Activated CD8-positive, alpha-beta memory T cell treated with anti-CD3 and anti-CD28 coated beads for 4 hours (primary cell): ENCODE measurements around the gene TGFA.

Experiments
- DNase-seq, 2 donors: peaks; one replicate each; pipeline ENCODE4 v3.0.0-alpha.2; 2020; ENCODE audit warnings: low read depth in 2 of 2

The TGFA gene

DNA sequence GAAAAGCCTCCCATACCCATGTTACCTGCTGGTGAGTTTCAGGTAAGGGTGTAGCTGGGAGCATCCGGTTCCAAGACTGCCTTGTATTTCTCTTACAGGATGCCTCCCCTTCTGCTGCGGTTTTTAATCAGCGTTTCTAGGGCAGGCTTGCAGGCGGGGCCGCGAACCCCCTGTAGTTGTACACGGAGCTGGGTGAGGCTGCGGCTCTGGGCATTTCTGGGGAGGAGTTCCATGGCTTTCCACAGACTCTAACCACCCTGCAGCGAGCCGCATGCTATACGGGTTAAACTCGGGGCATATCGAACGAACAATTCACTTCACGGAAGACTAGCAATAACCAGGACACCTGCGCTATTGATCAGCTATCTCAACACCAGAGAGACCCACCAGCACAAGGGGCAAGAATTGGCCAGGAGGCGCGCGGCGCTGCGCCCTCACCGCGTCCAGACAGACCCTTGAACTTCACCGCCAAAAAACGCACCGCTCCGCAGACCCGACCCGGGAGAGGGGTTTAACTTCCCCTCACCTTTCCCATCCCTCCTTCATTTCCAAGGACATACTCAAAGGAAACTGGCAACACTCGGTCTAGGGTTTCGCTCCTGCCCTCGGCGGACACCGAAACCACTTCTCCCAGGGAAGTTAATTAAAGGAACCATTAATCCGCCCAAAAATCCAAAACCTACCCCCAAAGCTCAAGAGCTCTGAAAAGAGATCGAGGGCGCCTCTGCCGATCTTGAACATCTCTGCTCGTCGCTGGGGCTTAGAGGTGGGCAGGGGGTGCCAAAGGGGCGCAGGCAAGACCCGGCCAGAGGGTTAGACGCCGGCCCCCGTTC is 909 bp downstream of the TGFA start:
- no peak for DNase-seq

DNA sequence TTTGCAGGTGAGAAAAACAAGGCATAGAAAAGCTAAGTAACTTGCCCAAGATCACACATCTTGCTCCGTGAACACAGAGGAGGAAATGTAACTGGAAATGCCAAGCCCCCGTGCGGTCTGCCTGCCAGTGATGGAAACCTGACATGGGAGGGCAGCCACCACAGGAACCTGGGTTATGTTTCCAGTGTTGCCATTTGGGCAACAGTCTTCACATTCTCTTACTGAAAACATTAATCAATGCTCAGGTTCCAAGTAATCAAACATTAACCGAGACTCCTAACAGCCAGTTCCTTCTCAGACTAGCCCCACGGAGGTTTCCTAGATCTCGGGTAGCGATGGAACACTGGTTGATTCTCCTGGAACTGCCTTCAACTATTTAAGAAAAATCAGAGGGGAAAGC is 2.5 kb downstream of the TGFA start:
- no peak for DNase-seq

DNA sequence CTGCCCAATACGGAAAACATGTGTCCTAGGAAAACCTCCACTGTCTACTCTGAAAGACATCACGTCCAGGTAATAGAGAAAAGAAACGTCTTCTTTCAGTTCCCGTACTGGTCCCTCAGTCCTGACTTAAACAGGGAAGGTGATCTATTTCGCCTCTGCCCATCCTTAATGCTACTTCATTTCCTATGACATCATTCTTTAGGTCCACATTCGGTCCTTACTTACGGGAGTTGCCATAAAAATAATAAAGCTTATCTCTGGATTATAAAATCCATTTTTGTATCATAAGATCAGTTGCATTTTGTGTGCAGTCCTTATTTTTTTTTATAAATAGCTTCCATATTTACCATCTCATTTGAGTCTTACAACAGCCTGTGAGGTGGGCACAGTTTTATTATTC is 3.7 kb downstream of the TGFA start:
- no peak for DNase-seq

DNA sequence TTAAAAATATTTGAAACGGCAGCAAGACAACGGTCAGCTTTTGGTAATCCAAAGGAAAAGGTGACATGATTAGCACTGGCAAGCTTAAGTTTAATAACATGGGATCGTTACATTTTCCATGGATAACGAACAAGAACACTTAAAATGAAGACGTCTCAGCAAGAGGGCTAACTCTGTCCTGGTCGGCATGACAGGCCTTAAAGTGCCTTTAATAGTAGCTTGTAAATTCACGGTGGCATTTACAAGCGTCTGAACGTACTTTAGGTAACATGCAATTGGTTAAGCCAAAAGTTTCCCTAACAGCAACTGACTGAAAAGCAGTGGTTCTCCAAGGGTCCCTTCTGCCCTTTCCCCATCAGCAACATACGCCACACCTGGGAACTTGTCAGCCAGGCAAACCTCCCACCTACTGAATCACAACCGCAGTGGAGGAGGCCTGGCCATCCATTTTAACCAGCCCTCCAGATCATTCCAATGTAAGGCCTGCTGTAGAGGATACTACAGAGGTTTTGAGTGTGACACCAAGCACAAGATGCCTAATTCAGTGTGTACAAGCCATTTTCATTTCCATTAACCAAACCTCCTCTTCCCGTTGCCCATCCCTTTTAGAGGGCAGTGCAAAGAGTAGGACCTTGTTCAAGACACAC is 4.4 kb downstream of the TGFA start:
- no peak for DNase-seq

DNA sequence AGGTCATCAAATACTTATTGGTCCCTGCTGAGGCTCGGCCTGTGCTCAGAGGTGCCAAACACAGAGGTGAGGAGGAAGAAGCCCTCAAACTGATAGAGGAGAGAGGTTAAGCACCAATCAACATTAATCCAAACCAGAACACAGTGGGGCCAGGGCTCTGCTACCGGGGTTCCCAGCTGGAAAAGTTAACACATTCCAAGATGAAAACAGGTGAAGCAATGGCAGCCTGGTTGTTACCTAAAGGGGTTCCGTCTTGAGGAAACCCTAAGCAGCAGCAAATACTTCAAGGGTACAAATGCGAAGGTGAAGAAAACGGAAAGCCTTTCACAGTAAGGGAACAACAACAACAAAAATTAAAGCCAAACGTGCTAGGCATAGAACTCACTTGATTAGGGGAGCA is 5.4 kb downstream of the TGFA start:
- no peak for DNase-seq

DNA sequence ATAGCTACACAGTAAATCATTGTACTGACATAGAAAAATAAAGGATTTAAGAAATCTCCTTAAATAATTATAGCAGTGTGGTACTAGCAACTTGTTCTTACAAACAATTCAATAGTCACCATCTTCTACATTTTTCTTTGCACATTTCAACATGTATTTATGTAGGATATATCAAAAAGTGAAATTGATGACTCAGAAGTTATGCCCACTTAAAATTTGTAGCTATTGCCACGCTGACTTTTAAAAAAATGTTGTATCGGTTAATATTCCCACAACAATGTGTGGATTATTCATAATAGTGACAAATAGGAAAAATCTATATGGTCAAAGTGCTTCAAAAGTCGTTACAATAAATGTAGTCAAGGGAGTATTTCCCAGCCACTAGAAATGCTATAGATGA is 6.7 kb downstream of the TGFA start:
- DNase-seq: no peak

DNA sequence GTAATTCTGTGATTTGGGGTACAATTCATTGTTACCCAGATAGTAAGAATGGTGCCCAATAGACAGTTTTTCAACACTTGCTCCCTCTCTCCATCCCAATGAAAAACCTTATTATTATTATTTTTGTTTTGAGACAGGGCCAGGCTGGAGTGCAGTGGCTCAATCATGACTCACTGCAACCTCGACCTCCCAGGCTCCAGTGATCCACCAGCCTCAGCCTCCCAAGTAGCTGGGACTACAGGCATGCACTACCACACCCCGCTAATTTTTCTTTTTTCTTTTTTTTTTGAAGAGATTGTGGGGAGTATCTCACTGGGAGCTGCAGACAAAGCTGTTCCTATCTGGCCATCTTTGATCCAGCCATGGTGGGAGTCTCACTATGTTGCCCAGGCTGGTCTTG is 7.2 kb downstream of the TGFA start:
- no peak for DNase-seq

DNA sequence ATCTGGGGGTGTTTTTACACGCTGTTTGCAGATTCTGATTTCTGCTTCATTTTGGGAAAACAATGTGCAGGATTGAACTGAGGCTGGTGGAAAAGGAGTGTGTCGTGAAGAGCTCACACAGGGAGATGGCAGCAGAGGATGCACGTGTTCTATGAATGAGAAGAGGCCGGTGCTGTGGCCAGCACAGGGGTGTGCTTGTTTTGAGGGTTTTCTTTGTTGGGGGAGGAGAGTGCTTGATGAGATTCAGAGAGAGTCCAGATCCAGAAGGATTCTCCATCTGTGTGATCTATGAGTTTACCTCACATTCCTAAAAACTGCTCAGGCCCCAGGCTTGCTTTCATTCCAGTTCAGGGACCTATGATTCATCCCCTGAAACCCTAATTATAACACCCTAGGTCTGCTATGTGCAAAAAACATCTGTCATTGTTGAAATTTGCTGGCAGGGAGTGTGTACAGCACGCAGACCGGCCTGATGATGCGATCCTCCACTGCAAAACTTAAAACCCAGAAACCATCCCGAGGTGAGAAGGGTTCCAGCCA is 12.1 kb downstream of the TGFA start:
- DNase-seq: no peak

DNA sequence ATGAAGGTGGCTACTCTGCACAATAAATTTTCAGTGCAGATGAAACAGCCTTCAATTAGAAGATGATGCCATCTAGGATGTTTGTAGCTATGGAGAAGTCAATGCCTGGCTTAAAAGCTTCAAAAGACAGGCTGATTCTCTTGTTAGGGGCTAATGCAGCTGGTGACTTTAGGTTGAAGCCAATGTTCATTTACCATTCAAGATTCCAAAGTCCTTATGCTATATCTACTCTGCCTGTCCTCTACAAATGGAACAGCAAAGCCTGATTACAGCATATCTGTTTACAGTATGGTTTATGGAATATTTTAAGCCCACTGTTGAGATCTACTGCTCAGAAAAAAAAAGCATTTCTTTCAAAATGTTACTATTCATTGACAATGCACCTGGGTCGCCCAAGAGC is 15.8 kb downstream of the TGFA start:
- DNase-seq: no peak

DNA sequence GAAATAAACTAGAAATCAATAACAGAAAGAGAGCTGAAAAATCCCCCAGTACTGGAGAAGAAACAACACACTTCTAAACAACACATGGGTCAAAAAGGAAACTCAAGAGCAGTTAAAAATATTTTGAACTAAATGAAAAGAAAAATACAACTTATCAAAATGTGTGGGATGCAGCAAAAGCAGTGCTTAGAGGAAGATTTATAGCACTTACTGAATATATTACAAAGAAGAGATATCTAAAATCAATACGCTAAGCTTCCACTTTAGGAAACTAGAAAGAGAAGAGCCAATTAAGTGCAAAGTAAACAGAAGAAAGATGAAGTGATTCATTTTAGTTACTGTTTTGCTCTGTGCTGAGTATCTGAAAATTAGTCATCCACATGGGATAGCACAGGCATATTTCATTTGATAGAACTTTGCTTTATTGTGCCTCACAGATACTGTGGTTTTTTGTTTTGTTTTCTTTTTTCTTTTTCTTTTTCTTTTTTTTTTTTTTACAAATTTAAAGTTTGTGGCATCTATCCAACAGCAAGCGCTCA is 17.0 kb downstream of the TGFA start:
- DNase-seq: no peak

DNA sequence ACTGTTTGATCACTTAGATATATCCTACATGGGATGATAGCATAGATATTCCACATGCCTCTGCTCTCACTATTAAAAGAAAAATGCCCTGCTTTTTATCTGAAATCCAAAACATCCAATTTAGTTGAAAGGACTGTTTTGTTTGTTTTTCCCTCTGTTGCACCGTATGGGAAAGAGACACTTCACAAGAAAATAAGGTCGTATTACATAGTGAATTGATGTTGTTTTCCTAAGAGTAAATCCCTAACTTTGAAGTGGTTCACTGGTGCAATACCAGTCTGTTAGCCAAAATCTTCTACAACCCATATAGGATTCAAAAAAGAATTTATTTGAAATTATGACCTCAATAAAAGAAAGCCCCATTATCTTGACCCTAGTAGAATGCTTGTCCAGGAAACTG is 18.1 kb downstream of the TGFA start:
- DNase-seq: no peak

DNA sequence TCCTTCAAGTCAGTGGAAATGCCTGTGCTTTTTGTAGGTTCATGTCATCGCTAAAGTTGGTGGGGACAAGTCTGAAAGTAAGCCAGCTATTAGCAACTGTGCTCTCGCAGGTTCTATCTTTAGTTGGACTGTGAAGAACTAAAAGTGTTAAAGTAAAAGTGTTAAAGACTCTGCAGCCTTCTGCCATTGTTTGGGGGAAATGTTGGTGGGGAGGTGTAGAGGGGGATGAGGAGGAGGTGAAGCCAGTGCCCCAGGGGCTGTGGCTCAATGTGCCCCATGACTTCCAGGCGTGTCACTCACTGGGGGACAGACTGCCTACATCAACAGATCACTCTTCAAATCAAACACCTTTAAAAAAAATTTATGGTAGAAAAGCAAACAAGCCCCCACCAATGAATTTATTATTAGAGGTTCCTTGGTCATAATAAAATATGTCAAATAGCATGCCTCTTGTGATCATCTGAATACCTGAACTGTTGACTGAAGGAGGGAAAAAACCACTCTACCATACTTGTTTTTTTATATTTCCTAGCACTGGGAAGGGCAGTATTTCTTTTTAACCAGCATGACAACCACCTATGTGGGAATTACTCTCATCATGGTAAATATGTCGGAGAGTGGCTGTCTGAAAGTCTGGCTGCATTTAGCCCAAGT is 19.3 kb downstream of the TGFA start:
- no peak for DNase-seq

DNA sequence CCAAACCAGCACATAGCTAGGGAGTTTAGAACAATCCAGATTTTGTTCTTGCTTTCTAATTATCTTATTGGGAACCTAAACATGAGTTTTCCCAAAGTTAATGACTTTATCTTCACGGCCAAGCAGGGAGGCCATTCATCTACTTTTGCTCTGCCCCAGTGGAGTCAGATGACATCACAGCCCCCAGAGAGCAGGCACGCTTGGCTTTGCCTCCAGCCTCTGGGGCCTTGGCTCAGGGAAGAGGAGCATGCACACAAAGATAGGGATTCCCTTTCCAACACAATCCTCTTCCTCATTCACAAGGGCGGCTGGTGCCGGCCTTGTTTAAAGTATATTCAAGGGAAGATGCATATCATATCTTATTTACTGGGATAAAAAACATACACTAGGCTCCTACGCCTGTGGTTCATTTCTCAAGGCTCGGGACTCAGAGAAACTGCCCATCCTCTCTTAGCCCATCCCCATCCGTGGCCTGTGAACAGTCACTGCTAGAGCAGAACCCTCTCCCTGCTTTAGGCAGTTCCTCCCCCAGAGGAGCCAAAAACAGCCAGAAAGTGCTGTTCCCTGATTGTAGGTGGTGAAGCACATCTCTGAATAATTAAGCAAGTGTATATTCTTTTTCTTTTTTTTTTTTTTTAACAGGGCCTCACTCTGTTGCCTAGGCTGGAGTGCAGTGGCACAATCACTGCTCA is 21.2 kb downstream of the TGFA start:
- no peak for DNase-seq

DNA sequence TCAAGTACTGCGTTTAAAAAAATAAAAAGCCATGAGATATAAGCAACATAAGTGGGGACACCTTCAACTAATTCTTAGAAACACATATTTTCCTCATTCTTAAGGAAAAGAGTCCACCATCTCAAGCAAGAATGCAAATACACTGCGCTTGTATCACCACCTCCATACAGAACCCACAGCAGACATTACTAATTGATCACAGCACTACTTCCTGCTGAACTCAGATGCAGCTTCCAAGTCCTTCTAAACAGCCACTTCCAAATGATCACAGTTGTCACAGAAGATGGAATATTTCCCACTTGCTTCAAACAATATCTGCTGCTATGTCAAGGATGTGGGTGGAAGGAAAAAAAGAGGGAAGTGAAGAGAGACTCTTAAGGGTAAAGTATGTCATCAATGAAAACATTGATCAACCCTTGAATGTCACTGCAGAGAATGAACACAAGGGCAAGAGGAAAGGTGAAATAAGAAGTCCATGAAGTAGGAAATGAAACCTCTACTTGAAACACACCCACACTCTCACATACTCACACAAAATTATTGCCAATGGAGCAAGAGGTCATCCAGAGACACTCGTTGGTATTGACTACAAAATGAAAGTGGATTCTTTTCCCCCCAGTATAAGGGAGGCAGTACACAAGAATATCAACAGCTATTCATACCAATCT is 22.1 kb downstream of the TGFA start:
- DNase-seq: no peak

DNA sequence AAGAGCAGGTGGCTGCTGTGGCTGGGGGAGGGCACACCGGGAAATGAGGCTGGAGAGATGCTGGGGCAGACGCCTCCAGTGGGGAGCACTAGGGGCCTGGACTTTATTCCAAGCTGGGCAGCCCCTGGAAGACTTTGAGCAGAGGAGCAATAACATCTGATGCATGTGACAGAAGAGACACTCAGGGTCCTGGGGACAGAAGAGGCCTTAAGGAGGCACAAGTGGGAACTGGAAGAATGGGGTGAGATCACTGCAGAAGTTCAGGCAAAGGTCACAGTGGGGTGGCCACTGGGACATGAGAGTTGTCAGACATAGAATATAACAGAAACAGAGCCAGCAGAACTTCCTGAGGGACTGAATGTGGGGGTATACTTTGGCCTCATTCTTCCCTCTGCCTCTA is 24.0 kb downstream of the TGFA start:
- no peak for DNase-seq

DNA sequence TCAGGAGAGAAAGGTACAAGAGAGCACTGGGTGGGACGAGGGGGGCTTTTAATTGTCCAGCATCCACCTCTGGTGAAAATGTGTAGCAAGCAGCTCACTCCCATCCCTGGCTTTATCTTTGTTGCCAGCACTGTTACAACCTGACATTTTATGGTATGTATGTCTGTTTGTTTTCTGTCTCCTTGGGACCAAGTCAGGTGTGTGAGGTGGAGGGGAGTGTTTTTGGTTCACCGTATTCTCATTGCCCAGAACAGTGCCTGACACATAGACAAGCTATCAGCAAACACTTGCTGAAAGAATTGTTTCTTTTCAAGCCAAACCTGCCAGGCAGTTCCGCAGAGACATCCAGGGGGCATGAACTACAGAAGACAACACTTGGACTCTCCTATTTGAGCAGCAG is 24.7 kb downstream of the TGFA start:
- no peak for DNase-seq

DNA sequence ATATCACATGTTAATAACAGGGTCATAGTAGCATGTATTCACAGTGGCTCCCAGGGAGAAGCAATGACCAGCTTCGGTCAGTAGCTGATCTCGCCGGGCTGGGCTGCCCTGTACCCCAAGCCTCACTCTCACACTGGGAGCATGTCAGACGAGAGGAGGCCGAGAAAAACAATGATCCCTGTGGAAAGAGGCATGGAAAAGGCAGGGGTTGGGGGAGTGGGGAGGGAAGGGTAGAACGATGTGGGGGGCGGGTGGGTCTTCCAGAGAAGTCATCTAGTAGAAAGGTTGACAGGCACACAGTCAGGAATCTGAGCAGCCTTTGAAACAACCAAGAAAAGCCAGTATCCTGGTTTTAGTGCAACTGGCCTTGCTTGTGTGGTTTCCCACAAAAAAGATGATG is 25.4 kb downstream of the TGFA start:
- DNase-seq: no peak

DNA sequence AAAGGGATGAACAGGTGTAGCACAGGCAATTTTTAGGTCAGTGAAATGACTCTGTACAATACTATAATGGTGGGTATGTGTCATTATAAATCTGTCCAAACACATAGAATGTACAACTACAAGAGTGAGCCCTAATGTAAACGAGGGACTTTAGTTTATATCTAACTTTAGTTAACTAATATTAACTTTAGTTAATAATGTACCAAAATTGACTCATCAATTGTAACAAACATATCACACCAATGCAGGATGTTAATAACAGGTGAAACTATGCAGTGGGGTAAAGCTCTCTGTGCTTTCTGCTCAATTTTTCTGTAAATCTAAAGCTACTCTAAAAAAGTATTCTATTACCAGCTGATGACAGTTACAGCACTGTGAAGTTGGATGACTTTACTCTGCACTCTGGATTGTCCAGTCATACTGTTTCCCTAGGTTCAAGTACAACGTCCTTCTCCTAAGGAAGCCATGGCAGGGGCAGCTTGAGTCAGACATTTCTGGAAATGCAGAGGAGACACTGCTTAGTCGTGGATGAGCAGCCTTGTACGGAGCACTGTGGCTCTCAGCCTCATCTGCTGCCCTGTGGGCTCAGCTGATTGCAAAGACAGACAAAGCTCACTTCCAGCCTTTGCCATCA is 26.1 kb downstream of the TGFA start:
- DNase-seq: no peak

DNA sequence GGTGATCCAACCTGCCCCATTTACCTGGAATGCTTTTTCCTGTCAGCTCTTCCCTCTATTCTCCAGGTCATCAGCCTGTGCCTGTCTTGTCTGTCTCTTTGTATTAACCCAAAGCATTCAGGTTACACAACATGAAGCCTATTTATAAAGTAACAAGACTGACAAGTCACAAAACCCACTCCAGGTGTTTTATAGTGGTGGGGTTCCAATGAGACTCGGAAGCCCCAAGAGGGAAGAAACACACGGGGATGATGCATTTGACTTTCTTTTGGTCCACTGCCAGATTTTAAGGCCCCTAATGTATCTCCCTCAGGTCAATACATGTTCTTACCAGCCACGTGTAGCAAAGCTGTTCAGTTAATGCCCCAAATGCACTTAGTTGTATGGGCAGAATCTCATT is 27.5 kb downstream of the TGFA start:
- no peak for DNase-seq

DNA sequence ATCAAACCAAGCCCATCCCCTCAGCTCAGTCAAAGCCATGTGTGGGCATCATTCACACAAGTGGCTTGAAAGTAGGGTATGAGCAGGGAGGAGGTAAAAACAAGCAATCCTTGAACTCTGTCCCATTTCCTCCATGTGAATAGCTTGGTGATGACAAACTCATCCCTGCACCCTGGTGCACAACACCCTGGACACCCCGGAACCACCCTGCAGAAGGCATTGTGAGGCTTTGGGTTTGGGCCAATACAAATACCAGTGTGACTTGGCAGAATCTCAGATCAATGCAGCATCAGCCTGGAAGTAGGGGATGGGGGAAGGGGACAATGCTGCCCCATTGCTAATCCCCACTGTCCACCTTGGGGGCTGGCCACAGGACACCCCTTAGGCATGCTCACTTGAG is 28.6 kb downstream of the TGFA start:
- DNase-seq: no peak
